HG02884 (cell line): ENCODE results near the gene RANBP17.

Source experiments
- ATAC-seq: cut with Tn5 transposase; IDR thresholded peaks from one replicate; pipeline ENCODE4 v1.9.1; 2021; ENCODE audit warnings: mild to moderate bottlenecking, moderate library complexity; ENCODE audit not compliant: unreplicated experiment

Gene RANBP17

DNA sequence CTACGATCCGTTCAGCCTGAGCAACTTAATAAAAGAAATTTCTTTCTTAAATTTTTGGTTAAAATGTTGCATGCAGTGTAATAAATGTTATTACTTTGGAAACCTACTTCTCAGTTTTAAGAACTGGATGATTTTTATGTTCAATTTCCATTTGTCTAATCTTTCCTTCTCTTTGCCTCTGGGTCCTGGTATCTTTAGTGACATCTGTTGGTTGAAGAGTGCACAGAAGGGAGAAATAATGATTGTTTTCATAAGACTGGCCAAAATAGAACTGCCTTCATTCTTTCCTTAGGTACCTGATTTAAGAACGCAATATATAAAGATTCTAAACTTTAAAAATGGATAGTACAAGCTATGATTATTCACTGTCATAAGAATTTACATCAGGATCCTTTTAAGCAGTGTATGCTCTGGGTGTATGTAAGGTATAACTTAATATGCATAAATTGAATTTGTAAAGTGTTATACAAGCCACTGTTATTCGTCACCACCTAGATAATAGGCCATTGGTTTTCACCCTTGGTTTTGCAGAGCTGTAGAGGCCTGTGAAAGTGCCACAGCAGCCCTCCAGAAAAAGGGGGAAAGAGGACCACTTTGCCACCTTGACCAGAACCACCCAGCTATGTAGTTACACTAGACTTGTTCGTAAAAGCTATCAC lies 364.4 kb downstream of the RANBP17 start:
- ATAC-seq = no peak

DNA sequence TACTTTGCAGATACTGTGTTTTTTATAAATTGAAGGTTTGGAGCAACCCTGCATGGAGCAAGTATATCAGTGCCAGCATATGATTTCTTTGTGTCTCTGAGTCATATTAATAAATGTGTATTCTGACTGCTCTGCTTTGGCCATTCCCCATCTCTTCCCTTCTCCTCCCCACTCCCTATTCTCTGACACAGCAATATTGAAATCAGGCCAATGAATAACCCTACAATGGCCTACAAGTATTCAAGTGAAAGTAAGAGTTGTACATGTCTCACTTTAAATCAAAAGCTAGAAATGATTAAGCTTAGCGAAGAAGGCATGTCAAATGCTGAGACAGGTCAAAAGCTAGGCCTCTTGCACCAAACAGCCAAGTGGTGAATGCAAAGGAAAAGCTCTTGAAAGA lies 365.0 kb downstream of the RANBP17 start:
- no peak for ATAC-seq

DNA sequence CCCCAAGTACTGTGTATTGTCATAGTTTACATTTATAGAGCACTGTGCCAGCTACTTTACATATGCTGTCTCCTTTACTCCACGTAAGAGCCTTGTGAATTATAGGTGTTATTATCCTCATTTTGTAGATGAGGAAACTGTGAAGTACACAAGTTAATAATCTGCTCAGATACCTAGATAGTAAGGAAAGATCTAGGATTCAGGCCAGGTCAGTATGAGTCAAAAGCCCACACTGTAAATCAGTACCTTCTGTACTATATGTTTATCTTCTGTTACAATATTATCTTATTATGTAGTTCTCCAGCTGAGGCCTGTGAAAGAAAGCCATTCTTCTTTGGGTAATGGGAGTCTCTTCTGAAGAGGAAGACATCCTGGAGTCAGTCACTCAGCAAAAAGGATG lies 374.8 kb downstream of the RANBP17 start:
- no peak for ATAC-seq

DNA sequence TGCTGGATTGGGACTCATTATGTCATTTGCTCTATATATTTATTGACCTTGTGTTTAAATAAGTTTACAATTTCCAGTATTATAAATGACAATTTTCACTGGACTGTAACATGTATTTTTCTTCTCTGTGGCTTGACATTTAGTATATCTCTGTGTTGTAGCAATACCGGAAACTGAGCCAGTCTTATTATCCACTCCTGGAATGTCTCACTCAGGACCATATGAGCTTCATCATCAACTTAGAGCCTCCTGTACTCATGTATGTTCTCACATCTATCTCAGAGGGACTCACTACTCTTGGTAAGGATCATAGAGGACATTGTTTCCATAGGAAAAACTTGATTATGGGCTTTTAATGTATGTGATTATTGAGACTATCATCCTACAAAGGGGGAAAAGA lies 380.7 kb downstream of the RANBP17 start:
- no peak for ATAC-seq

DNA sequence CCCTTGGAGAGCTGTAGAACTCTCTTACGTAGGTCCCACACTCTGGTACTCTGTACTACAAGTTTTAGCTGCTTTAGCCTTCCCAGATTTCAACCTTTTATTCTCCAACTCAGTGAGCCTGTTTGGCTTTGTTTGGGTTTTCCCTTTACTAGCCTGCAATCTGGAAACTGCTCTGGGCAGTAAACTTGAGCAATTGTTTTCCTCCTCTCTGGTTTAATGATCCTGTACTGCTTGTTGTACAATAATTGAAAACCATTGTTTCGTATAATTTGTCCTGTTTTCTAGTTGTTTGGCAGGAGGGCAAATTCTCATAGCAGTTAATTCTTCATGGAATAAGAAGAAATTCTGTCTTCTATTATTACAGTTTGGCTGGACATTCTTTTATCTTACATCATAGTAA lies 384.4 kb downstream of the RANBP17 start:
- no peak for ATAC-seq

DNA sequence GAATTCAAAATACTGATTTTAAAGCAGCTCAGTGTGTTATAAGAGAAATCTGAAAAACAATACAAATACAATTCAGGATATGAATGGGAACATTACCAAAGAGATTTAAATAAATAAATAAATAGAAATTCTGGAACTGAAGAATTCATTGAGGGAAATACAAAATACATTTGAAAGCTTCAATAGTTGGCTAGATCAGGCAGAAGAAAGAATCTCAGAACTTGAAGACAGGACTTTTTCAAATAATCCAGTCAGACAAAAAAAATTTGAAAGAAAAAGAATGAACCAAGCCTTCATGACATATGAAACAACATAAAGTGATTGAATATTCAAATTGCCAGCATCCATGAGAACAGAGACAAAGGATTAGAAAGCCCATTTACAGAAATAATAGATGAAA lies 387.6 kb downstream of the RANBP17 start:
- ATAC-seq = no peak

DNA sequence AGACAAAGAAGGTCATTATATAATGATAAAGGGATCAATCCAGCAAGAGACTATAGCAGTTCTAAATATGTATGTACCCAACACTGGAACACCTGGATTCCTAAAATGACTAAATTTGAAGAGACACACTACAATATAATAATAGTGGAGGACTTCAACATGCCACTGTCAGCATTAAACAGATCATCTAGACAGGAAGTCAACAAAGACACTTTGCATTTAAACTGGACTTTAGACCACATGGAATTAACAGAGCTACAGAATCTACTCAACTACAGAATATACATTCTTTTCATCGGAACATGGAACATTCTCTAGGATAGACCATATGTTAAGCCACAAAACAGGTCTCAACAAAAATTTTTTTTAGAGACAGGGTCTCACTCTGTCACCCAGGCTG lies 388.9 kb downstream of the RANBP17 start:
- no peak for ATAC-seq

DNA sequence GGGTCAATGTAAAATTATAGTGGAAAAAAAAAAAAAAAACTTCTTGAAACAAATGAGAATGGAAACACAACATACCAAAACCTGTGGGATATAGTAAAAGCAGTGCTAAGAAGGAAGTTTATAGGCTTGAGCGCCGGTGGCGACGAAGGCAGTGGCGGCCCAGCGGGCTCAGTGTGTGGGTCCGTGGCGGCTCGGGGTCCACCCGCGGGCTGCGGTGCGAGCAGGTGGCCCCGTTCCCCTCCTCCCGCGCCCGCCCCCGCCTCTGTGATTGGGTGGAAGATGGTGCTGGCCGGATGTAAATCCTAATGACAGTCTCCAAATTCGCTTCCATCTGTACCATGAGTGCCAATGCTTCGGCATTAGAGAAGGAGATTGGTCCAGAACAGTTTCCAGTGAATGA lies 389.7 kb downstream of the RANBP17 start:
- no peak for ATAC-seq

DNA sequence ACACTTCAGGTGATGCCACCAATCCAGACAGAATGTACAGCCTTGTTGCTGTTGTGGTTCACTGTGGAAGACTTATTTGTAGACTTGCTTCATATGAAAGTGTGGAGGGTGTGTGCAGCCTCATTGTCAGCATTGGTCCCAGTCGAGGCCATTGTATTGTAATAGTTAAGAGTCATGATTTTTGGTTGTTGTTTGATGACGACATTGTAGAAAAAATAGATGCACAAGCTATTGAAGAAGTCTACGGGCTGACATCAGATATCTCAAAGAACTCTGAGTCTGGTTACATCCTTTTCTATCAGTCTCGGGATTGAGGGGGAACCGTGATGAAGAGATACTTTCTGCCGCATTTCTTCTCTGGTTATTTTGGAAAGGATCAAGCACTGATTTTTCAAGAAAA lies 390.9 kb downstream of the RANBP17 start:
- no peak for ATAC-seq

DNA sequence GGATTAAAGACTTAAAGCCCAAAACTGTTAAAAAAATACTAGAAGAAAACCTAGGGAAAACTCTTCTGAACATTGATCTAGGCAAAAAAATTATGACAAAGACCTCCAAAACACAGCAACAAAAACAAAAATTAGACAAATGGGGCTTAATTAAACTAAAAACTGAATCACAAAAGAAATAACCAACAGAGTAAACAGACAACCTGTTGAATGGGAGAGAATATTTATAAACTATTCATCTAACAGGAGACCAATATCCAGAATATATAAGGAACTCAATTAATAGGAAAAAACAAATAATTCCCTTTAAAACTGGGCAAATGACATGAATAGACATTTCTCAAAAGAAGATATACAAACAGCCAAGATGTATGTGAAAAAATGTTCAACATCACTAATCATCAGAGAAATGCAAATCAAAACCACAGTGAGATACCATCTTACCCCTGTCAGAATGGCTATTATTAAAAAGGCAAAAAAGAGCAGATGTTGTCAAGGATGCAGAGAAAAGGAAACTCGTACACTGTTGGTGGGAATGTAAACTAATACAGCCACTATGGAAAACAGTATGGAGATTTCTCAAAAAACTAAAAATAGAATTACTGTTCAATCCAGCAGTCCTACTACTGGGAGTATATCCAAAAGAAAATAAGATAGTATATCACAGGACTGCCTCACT lies 397.1 kb downstream of the RANBP17 start:
- no peak for ATAC-seq

DNA sequence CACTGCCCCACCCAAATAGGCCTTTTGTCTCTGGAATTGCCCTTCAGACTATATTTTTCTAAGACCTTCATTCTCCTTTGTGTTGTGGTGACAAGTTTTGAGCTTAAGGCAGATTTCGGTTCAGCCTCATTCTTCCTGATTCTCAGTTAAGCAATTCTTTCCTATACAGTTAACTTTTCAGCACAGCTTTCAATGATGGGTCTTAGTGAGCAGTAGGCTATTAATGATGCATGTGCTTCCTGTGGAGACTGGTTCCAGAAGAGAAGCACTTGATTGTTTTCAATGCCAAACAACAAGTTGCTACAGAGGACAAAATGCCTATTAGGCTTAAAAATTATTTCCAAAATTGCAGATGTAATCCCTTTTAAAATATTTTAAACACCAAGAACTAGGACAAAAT lies 399.5 kb downstream of the RANBP17 start:
- ATAC-seq = no peak

DNA sequence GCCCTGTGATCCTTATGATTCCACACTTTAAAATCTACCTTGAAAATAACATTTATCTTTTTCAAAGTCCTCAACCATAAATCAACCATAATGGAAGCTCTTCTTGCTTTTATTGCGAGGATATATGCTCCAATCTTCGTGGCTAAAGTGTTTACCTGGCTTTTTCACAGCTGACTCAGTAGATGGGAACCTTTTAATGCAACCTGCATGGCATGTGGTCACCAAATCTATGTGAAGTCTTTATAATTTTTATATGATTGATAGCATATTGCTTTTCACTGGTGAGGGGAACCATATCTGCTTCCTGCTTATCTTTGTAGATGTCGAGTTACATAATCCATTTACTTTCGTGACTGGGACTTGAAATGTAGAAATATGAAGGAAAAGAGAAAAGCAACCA lies 400.1 kb downstream of the RANBP17 start:
- ATAC-seq = no peak

DNA sequence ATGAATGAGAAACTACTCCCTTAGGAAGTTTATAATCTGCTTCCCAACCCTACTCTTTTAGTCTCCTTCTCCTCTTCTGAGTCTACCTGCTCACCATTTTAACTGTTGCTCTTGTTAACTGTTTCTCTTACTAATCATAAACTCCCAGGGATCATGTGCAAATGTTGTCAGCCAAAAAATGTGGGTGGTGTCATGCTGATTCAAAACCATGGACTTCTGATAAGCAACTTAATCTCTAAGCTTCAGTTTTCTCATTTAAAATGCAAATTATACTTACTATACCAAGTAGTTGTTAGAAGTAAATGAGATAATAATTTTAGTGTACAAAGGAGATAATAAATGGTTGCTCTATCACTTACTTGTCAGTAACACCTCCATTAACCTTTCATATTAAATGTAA lies 401.4 kb downstream of the RANBP17 start:
- no peak for ATAC-seq

DNA sequence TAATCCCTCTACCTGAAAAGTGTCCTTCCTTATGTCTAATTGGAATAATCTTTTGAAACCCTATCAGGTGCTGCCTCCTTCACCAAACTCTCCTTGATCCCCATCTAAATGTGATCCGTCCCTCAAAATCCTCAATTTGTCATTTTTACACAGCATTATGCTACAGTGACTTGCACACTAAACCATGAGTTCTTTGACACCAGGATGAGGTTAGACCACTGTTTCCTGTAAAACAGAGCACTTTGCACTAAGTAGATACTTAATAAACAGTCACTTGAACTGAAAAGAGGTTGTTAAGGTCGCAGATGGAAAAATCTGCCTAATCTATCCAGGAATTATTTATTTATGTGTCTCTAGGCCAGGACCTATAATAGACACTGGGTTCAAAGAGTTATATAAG lies 403.0 kb downstream of the RANBP17 start:
- ATAC-seq = no peak

DNA sequence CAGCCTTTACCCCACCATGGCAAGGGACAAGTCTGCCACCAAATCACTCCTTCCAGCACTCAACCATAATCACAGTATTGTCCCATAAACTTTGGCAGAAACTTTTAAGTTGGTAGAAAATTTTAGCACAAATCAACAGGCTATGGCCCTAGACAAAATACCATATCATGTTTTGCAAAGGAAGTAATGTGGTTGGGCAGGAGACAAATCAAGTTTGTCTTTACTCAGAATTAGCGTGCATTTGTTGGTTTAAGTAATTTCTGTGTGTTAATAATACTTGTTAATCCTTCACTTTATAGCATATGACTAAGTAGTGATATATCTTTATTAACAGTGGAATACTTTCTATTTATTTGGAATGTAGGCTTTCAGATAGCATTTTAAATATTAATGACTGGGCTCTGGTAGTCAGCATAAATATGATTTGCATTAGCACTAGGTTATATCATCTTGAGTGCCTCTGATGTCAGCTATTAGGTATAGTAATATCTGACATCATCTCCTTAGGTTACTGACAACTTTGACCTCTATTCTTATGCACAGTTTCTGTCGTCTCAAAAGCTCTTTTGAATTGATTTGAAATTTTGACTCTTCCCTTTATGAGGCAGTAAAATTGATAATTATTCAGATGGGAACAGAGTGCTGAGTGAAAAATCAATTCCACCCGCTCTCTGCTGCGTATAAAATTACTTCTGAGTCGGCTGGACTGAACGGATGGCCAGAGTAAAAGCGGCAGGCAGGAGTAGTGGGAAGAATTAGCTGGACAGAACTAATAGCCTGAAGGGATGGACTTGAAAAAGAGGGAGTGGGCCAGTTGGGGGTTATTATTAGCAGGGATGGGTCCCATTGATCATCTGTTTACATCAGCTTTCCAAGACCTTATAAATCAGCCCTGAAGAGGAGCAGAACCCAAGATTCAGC lies 407.1 kb downstream of the RANBP17 start:
- no peak for ATAC-seq

DNA sequence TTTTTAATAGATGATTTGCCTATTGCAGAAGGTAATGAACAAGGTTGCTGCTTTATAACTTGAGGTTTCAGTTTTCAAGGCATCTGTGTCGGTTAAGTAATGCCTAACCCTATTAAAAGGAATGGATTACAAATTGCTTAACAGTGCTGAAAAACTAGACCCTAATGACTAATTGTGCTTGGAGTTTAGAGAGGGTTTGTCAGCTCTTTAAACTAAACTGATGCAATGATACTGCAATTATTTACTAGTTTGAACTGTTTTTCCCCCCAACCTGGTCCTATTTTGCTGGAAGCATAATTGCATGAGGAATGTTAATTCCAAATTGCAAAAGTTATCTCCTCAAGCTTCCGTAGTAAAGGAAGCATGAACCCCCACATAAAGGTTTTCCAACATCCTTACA lies 407.9 kb downstream of the RANBP17 start:
- ATAC-seq = no peak

DNA sequence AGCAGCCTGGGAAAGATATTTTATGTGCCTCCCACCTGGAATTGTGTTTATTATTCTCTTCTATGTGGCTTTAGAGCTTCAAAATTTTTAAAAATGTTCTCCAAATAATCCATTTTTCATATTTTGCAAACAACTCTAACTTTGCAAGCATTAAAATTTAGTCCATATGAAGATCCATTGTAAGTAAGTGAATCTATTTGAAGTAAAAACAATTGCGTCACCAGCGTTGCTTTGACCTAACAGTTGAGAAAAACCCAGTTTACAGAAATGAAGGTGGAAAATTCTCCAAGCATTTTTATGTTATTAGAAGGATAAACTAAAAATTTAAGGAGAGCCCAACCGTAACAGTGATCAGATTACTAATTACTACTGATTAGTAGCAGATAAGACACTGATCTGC lies 408.3 kb downstream of the RANBP17 start:
- no peak for ATAC-seq

DNA sequence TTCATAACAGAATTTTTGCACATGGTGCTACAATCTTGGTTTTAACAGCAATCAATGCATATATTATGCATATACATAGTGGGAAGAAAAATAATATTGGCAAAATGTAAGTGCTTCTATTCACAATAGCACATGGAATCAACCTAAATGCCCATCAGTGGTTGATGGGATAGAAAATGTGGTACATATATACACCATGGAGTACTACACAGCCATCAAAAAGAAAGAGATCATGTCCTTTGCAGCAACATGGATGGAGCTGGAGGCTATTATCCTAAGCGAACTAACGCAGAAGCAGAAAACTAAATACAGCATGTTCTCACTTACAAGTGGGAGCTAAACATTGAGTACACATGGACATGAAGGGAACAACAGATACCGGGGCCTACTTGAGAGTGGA lies 410.0 kb downstream of the RANBP17 start:
- ATAC-seq = no peak

DNA sequence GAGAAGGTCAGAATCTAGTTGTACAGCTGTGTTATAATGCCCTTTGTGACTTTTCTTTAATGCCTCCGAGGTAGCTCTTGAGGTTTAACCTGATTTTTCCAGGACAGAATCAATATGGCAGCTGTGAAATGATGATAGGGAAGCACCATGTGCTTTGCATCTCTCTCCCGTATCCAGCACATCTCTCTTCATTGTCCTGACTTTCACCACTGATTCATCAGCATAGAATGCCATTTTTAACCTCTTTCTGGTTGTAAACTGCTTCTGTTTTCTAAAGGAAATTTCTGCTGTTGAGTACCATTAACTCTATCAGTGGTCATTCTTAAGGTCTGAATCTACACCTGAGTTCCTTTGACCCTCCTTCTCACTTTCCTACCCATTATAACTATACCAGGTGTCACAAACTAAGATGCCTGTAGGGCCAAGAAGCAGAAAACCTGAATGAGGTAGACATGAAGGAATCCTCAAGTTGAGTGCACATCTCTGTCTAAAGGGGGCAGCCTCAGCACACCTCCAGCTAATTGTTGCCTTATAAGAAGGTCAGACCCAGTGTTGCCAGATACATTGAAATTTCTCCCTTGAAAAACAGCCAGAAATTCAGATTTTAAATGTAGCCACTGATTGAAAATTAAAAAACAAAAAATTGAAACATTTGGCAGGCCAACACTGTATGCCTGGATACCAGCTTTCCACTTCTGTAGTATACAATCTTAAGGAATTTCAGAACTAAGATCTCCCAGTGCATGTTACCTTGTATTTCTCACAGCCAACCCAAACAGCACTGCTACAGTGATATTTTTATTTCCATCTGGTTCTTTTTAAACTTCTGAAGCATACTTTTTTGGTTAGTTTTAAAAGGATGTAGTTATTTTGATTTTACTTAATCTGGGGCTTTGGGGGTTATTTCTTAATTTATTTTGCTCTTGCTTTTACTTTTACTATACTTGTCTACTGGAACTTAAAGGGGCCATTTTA lies 411.5 kb downstream of the RANBP17 start:
- no peak for ATAC-seq

DNA sequence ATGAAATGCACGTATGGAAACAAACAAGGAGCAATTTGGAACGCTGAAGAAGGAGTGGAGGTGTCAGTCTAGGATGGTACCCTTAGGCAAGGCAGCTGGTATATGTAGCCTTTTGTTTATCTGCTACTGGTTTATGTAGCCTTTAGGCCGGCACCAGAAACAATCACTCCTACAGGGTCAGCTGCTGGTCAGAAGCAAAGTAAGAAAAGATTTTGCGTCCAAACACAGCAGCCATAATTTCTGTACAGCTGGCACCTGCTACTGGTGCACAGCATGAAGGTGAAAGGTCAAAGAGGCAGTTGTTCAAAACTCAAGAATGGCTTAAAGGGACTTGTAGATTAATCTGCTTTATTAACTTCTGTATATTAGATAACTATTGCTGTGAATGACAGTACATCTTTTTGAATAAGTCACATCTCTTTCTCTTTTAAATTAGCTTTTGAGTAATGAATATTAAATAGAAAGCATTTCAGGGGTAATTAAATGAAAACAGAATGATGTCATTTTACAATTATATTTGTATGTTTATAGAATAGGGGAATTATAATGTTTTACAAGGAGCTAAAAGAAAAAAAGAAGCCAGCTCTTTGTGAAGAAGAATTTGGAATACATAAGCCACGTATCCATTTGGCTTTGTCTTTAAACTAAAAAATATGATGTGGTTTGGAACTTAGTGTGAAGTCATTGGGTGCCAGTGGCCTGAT lies 414.2 kb downstream of the RANBP17 start:
- ATAC-seq = no peak
